ENCODE measurements around the gene MSH6.
"Not testable (repeated sequence)": the region's sequence is repeated elsewhere in the genome, so short reads cannot be mapped to it uniquely, and the experiment has no call there.

The MSH6 gene

DNA sequence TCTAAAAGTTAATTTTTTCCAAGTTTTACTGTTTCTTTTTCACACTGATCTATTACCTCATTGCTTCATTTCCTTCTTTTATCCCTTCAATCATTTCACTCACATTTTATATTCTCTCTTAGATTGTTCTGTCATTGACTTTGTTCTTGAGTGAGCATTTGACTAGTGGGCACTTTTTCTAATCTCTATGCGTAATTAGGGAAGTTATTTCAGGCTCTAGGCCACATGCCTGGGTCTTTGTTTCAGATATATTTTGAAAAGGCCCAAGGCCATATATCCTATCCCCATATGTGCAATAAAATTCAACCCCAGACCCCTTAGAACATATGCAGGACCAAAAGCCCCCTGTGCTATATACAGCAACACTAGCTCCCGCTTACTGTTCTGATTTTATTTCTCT, 61.2 kb downstream of the MSH6 start:
- no peak for DNase-seq (ENCODE audit: low read depth)

DNA sequence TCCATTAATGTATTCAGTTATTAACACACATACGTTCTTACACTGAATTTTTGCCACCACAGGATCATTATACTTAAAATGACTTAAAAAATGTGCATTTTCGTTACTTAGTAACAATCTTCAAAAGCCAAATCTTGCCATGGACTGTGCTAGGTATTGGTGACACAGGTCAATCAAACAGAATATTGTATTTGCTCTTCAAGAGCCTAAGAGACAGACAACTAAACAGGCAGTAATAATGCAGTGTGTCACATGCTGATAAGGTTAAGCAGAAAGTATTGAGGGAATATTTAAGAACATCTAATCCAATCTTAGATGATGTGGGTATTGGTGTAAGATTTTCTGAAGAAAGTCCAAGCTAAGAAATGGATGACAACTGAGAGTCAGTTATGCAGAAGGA, 66.4 kb downstream of the MSH6 start:
- no peak for DNase-seq (ENCODE audit: low read depth)

DNA sequence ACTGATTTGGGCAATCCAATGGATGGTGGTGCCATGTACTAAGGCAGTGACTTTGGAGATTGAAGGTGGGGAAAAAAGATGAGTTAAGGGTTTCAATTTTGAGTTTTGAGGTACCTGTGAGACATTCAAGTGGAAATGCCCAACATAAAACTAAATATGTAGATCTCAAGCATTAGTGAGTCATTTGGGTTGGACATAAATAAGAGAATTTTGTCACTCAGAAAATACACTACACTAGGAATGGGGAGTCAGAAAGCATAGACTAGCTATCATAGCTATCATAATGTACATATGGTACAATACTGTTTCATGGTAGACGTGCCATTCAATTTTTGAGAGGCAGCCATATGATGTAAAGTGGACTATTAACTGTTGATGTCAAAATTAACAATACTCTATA, 67.3 kb downstream of the MSH6 start:
- no peak for DNase-seq (ENCODE audit: low read depth)

DNA sequence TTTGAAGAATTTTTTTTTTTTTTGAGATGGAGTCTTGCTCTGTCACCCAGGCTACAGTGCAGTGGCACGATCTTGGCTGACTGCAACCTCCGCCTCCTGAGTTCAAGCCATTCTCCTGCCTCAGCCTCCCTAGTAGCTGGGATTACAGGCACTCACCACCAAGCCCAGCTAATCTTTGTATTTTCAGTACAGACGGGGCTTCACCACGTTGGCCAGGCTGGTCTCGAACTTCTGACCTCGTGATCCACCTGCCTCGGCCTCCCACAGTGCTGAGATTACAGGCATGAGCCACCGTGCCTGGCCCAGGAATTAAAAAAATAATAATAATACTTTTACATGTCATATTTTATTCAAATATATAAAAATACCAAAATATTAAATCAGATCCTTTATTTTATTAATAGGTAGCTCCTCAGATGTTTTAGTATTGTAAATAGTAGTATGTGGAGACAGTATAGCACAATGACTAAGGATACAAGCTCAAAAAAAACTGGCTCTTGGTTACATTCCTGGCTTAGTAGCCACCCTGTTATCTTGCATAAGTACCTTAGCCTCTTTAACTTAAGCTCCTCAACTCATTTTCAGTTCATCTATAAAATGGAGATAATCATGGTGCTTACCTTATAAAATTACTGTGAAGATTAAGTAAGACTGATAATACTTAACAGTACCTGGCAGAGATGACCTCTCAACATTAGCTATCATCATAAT, 70.3 kb downstream of the MSH6 start:
- DNase-seq (ENCODE audit: low read depth), result not testable (repeated sequence)
